Activated CD8-positive, alpha-beta memory T cell treated with anti-CD3 and anti-CD28 coated beads for 48 hours (primary cell): Measurements from ENCODE around the gene TNFRSF1B.
"Not testable (repeated sequence)": the region's sequence is repeated elsewhere in the genome, so short reads cannot be mapped to it uniquely, and the experiment has no call there.

Experiments used
- DNase-seq, 3 experiments: peaks; one replicate each; pipeline ENCODE4 v3.0.0-alpha.2; 2020; ENCODE audit warnings: low read depth in 2 of 3, low spot score in 2 of 3

The TNFRSF1B gene

DNA sequence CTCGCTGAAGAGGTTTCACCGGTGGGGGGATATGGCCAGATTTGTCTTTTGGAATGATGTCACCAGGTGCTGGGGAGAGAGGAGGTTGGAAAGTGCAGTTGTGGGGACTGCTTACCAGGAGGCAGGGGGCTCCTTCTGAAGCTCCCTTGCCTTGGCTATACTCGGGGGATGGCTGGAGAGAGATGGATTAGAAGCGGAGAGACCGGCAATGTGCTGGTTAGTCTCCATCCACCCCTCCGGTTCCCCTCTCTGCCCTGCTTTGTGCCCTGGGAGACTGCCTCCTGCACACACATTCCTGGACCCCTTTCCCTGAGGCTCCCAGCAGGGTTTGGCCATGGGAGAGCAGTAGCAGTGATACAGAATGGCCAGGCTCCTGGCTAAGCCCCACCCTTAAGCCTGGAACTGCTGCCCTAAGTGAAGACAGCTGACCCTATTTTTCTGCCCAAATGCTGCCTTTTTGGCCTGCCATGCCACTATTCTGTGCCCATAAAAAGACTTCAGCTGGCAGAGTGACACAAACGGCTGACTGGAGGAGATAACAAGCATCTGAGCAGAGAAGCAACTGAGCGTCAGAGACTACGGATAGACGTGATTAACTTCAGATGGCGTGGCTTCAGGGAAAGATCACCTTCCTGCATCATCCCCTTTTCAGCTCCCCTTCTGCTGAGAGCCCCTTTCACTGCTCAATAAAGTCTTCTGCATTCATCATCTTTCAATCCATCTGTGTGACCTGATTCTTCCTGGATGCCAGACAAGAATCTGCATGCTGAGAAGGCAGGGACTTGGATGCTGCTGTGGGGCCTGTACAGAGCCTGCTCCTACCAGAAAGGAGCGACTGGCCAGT lies 48.5 kb downstream of the TNFRSF1B start:
- no peak for DNase-seq

DNA sequence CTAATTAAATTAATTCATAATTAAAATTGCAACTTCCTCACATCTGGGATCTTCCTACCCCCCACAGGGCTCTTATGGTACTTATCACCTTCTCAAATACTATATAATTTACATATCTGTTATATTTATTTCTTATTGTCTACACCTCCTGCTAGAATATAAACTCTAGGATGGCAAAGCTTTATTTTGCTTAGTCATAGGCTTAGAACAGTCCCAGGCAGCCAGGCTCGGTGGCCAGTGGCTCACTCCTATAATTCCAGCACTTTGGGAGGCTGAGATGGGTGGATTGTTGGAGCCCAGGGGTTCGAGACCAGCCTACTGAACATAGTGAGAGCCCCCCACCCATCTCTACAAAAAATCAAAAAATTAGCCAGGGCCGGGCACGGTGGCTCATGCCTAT lies 53.0 kb downstream of the TNFRSF1B start:
- no peak for DNase-seq

DNA sequence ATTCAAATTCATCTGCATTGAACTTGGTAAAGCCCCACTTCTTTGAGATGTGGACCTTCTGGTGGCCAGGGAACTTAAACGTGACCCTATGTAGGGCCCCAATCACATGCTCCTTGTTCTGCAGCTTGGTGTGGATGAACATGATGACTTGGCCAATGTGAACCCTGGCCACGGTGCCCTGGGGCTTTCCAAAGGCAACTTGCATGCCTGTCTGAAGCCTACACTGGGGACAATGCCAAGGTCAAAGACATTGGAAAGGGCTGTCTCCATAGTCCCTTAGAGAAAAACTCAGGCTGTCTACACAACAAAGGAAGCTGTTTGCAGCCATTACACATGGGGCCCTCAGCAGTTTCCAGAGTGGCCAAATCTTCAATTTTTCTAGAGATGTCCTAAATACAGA lies 54.1 kb downstream of the TNFRSF1B start:
- DNase-seq: no peak

DNA sequence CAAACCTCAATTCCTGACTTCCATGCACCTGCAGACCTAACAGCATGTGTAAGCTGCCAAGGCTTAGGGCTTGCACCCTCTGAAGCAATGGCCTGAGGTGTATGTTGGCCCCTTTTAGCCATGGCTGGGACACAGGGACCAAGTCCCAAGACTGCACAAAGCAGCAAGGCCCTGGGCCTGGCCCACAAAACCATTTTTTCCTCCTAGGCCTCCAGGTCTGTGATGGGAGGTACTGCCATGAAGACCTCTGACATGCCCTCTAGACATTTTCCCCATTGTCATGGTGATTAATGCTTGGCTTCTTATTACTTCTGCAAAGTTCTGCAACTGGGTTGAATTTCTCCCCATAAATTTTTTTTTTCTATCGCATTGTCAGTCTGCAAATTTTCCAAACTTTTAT lies 55.9 kb downstream of the TNFRSF1B start:
- not testable (repeated sequence) for DNase-seq

DNA sequence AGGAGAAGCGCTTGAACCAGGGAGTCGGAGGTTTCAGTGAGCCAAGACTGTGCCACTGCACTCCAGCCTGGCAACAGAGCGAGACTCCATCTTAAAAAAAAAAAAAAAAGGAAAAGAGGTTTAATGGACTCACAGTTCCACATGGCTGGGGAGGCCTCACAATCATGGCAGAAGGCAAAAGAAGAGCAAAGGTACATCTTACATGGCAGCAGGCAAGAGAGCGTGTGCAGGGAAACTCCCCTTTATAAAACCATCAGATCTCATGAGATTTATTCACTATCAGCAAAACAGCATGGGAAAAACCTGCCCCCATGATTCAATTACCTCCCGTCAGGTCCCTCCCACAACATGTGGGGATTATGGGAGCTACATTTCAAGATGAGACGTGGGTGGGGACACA lies 57.3 kb downstream of the TNFRSF1B start:
- DNase-seq: not testable (repeated sequence)

DNA sequence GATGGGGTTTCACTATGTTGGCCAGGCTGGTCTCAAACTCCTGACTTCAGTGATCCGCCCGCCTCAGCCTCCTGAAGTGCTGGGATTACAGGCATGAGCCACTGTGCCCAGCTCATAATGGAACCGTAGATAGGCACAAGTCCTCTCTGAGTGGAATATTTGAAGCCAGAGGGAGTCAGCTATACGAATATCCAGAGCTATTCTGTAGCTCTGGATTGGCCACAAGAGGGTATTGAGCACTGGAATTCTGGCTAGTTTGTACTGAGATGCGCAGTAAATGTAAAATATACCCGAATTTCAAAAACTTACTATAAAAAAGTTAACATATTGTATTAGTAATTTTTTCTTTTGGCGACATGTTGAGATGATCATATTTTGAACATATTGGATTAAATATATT lies 62.2 kb downstream of the TNFRSF1B start:
- DNase-seq: no peak

DNA sequence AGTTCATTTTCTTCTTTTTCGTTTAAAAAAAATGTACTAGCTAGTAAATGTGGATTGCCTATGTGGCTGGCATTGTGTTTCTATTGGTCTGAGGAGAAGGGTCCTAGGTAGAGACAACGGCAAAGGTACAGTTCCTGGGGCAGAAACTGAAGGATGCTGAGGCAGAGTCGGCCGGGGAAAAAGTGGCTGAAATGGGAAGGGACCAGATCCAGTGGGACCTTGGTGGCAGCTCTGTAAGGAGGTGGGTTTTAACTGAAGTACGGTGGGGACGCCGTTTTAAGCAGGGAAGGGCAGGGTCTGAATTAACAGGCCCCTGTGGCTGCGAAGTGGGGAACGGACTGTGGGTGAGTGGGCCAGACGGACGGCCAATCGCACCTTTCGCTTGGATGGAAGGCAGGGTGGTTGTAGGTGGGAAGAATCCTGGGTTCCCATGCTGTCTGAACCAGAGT lies 62.6 kb downstream of the TNFRSF1B start:
- DNase-seq: no peak

DNA sequence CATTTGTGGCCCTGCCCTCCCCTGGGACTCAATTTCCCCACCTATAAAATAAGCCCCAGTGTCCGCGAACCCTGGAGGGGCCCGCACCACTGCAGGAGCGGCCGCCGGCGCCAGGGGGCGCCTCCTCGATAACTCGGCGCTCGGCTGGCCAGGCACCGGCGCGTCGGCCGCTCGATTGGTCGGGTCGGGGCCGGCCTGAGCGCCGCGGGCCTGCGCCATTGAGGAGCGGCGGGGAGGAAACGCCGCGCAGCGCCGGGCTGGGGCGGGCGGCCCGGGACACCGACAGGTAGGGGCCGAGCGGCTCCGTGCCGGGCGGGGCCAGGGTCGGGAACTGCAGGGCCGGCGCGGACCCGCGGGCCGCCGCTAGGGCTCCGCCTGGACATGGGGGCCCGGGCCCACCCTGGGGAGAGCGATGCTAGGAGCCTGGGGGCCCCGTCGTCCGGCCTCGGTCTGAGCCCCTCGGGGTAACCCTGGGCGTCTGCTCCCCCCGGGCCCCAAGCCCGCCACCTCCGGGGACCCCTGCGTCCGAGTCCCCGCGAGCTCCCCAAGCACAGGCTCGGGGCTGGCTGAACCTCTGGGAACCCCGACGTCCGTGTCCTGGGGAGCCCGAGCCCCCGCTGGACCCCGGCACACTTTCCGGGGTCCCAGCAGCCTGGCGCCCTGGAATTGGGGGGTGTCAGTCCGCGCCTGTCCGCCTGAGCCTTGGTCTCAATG lies 63.2 kb downstream of the TNFRSF1B start, which contains the start of gene VPS13D:
Gene VPS13D (plus strand): TSS at position 196 of the 714 bp plus-strand sequence. CDS start 4,237 bp downstream, outside the sequence.
- DNase-seq: peak; percentile 76 to 77 (median 76)

DNA sequence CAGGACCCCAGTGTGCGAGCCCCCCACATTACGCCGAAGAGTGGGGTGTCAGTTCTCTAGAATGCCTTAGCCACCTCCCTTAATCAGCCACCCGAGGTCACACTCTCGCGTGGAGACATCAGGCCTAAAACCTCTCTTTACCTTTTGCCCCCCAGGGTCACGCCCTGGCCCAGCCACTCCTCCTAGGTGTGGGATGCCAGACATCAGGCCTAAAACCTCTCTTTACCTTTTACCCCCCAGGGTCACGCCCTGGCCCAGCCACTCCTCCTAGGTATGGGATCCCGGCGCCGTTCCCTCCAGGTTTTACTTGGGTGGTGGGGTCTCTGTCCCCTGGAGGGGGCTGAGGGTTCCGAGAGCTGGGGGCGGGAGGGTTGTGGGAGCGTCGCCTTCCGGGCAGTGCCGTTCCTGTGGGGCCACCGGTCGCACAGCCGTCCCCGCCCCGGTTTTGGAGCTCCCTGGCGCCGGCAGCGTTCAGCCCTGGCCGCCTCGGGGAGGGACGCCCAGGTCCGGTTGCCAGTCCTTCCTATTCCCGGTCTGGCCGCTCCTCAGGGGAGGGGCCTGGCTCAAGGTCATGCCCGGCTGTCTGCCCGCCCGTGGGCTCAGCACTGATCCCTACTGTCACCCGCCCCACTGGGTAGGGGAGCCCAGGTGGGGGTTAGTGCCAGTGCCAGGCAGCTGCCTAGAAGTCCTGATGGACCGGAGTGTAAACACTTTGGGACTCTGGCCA lies 63.9 kb downstream of the TNFRSF1B start:
- DNase-seq: no peak

DNA sequence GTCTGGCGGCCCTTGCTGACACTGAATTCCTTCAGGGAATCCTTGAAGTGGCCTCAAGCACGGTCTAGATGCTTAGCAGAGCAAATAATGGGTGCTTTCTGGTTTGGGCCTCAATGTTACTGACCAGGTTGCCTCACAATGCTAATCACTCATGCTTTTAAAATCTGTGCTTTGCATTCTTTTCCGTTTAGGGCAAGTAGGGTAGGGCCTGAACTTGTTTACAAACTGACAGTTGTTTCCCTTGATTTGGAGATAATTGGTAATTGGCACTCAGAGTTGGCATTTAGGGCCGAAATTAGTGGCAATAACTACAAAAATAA lies 64.4 kb downstream of the TNFRSF1B start:
- no peak for DNase-seq

DNA sequence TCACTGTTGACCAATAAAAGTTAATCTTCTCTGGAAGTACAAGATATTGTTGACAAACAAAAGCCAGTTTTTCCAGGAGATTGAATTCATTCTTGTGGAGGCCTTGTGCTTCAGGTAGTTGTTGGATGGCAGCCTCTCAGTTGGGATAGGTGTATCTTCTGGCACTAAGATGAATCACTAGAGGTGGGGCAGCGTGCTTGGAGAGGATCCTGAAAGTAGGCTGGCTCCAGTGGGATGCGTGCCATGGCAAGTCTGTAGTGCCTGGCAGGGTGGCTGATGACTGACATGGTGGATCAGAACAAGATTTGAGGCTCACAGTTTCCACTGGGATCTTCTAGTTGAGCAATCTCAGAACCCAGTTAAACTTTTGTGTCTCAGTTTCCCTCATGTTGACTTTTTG lies 65.4 kb downstream of the TNFRSF1B start:
- no peak for DNase-seq

DNA sequence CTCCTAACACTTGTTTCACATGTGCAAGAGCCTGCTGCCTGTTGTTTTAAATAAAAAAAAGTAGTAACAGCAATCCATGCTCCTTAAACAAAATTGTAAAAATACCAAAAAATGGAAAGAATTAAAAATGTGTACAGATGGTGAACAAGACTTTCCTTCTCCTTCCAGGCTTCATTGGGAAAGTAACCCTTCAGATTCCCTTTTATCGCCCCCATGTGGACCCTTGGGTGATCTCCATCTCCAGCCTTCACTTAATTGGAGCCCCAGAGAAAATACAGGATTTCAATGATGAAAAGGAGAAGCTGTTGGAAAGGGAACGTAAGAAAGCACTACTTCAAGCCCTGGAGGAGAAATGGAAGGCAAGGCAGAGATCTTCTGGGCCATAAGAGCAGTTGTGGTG lies 77.3 kb downstream of the TNFRSF1B start:
- DNase-seq: no peak

DNA sequence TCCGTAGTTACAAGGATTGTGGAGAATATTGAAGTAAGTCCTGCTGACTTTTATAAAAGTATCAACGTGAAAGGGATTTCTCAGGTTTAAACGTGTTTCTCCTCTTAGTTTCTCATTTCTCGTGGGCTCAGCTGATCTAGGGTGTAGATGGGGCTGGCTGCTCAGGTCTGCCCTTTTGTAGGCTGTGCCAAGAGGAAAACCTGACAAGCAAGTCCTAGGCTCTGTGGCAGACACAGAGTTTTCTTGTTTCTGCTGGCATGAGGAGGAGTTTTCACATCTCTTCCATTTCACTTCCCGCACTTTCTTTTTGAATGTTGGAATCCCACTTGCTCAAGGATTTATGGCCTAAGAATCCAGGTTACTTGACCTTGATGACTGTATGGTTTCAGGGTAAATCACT lies 77.8 kb downstream of the TNFRSF1B start:
- no peak for DNase-seq

DNA sequence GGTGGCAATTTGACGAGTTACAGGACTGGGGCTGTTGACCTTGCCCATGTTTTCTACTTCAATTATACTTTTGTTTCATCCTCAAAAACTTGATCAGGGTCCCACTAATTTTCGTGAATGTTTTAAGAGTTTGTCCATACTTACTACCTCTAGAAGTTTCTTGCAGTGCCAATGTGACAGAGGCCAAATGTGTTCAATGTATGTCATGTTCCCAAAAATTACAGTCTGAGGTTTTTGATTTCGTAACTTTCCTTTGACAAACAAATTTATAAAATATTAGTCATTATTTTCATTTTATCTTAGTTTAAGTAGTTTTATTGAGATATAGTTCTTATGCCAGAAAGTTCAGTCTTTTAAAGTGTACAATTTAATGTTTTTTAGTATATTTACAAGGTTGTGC lies 78.3 kb downstream of the TNFRSF1B start:
- DNase-seq: no peak

DNA sequence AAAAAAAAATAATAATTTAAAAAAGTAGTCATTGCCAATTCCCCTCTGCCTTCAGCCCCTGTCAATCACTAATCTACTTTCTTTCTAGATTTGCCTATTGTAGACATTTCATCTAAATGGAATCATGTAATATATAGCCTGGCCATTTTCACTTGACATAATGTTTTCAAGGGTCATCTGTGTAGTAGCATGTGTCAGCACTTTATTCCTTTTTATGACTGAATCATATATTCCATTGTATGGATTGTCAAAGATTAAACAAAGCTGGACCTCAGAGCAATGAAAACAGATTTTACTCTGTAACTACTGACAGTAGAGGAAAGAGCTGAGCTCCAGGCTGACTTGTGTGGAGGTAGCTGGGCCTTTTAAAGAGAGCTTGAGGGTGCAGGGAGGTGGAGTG lies 78.9 kb downstream of the TNFRSF1B start:
- no peak for DNase-seq

DNA sequence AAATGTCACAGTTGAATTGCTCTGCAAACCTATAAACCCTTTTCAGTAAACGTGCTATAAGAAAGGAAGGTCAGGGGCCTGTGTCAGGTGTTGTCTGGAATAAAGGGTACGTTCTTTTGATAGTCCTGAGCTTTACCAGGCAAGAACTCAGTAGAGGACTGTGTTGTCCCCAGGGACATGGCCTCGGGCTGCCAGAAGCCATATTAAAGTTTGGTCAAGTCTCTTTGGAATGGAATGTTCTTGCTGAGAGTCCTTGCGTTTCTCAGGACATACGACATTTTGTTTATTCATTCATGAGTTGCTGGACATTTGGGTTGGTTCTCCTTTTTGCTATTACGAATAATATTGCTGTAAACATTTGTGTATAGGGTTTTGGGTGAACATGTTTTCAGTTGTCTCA lies 79.8 kb downstream of the TNFRSF1B start:
- no peak for DNase-seq

DNA sequence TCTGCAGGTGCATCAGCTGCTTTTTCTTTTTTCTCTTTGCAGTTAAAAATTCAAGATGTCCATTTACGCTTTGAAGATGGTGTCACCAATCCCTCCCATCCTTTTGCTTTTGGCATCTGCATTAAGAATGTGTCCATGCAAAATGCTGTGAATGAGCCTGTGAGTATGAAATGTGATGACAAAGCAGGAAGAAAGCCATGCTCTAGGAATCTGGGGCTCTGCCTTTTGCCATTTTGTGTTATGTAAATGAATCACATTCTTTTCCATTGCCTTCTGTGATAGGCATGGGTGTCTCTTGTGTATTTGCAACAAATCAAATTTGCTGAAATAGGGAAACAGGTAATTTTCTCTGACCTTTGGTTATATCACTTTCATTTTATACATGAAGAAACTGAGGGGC lies 82.4 kb downstream of the TNFRSF1B start:
- no peak for DNase-seq

DNA sequence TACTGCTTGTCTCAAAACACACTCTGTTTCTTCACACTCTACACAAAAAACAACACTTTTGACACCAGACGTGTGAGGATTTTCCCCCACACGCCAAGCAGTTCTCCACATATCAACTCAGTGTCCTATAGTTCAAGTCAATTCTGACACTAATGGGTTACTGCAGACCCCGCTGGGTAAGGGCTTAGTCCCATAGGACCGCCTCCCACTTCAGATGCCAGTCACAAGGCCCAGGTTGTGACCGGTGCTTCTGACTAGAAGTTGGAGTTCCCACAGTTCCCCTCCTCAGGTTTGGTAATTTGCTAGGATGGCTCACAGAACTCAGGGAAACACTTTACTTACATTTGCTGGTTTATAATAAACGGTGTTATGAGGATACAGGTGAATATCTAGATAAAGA lies 83.0 kb downstream of the TNFRSF1B start:
- no peak for DNase-seq

DNA sequence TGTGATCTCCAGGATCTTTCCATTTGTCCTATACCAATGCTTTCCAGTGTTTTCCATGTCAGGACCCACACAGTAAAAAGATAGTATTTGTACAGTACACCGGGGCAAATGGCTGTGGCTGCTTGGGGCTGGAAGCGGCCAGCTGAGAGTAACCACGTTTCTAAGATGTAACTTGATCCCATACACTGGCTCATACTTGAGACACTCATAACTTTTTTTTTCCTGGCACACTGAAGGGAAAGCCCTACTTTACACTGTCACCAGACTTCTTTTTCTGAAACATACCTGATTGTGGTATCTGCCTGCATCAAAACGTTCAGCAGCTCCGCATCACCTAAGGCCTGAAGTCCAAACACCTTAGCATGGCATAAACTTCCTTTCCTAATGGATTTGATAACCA lies 84.7 kb downstream of the TNFRSF1B start:
- no peak for DNase-seq

DNA sequence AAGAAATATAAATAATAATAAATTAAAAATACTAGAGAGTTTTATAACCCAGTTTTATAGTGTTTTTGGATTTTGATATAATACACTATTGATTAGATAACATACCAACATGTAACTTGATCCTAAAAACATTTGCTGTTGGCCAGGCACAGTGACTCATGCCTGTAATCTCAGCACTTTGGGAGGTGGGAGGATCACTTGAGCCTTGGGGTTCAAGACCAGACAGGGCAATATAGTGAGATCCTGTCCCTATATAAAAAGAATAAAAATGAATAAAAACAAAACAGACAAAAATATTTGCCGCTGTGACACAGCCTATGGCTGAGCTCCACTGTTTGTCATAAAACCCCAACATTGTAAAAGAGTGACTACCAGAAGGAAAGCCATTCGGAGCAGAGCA lies 89.1 kb downstream of the TNFRSF1B start:
- DNase-seq: no peak

DNA sequence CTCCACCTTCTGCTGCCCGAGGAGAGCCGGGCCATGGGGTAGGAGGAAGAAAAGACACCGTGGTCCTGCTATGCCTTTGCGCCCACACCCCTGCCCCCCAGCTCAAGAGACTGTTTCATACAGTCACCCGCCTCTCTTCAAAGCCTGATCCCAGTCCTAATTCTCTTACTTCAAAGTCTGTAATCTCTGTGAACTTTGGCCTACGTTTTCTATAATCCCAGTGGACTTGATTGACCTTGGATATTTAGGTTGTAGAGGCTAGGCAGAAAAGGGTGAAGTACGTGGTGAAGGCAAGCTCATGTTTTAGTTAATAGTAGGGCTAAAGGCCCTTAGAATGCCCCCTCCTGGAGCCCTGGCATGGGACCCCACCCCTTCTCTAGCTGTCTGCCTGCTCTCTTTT lies 91.5 kb downstream of the TNFRSF1B start:
- no peak for DNase-seq
